Globus pallidus (tissue), 1 donor: ENCODE results near the gene PSMD13.

Experiments
- DNase-seq: peaks from one replicate; pipeline ENCODE4 v3.0.0-alpha.2; 2015; ENCODE audit warnings: low spot score

Gene PSMD13

DNA sequence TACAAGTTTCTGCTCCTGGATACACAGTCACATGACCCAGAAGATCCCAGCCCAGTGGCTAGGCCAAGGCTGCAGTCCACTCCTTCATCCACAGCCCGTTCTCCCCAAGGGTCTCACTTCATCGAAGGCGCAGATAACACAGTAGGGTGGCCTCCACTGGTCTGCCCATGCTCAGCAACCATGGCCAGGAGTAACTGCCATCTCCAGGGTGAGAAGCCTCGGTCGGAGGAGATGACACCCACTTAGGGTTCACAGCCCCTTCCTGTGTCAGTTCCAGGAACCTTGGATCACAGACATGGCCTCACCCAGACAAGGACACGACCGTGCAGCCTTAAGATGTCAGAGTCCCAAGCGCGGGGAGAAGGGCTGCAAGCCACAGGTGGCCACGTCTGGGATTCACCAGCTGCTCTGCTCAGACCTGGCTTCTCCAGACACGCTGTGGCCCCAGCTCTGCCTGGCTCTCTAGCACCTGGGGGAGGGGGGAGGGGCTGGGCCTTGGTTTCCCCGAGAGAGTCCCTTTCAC lies 32.1 kb upstream of the PSMD13 start:
- no peak for DNase-seq

DNA sequence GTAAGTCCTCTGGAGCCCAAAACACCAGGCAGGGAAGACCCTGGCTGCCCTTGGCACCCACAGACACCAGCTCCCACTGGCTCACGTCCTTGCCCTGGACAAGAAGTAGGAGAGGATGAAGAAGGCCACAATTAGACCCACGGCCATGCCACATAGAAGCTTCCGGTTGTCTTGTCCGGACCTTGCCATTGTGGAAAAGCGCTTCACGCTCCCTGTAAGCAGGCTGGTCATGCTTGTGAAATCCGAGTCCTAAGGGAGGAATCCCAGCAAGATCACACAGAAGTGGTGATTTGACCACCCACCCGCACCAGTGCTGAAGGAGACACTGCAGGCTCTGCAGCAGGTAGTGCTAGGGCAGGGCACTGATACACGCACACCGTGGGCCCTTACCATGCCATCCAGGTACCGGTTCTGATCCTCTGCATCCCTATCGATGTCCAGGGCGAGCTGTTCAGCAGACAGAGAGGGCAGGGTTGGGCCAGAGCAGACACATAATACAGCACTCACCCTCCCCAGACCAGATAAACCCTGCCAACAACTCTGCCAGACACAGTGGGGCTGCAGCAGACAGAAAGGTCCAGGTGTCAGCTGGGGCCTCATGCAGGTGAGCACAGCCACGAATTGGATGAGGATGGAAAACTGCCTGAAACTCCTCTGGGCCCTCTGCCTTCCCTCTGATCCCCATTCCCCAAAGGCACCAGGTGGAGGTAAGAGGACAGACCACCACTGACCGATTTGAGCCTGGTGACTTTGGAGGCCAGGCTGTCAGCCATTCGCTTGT lies 31.4 kb upstream of the PSMD13 start:
- no peak for DNase-seq

DNA sequence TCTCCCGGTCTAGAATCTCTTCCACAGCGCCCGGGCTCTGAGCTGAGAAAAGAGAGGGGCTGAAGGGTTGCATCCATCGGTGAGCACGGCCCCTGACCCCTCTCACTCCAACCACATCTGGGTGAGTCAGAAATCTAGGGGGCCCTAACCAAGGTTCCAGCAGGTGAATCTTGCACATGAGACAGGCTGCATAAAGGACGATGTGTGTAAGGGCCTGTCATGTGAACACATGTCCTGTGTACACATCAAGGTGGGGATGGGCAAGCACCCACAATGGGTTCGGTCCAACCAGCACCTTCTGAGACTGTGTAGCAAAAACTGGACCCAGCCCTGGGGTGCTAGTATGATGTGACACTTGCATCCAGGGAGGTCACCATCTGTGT lies 30.8 kb upstream of the PSMD13 start:
- DNase-seq, result no peak

DNA sequence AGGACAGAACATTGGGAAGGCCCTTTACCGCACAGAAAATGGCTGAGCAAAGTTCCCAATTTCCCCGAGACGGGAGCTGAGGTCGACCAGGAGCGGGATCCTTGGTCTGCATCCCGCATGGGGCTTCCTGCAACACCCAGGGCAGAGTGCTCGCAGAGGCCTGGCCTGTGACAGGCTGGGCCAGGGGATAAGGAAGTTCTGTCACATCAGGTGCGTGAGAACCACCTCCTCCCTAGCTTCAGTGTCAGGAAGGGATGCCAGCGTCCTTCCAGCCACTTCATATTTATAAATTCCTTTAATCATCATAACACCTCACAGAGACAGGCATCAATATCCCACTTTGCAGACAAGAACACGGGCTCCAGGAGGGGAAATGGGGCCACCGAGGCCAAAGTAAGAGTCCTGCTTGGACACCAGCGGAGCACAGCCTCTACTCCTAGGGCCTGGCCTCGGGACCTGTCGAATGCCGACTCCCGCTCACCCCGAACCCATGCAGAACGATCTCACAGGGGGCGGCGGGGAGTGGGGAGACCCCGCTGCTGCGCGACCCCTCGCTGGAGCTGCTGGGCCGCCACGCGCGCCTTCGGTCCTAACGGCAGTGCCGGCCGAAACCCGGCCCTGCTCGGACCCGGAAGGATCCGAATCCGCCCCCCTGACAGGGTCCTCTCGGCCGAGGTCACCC lies 30.1 kb upstream of the PSMD13 start:
- DNase-seq, result no peak

GRCh38 chr11:207208-207862 lies 29.4 kb upstream of the PSMD13 start, which contains the start of the genes BET1L and RIC8A:
Gene BET1L, minus strand, starts transcription at chr11:207399. Its CDS starts 78 bp downstream, at chr11:207321.
Gene RIC8A, plus strand, starts transcription at chr11:207708. Its CDS starts 1,147 bp downstream, at chr11:208855.
- DNase-seq, result peak; percentile 97

DNA sequence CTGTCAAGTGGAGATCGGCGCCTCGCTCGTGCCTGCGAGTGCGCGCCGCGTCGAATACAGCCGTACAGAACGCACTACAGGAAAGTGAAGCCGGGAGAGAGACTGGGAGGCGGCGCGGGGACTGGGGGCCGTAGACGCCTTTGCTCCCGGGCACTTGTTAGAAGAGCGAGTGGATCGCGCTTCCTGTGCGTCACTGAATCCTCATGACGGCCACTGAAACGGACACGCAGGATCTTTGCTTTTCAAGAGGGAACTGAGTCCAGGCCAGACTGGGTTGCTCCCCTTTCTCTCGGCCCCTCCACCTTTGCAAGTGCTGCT lies 29.0 kb upstream of the PSMD13 start:
- peak; percentile 46 for DNase-seq

GRCh38 chr11:208181-208916 lies 28.4 kb upstream of the PSMD13 start:
- DNase-seq, result peak; percentile 65

DNA sequence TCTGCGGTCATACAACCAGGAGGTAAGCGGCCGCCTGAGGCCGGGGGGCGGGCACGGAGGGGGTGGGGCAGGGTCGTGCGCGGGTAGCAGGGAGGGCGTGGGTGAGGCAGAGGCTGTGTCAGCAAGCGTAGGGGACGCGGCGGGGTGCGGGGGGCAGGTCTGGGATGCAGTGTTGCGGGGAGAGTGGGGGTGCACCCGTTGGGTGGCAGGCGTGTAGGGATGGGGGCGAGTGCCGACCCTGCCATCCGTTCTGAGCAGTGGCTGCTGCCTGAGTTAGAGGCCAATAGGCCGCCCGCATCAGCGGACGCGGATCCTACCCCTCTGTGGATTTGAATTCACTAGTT lies 27.9 kb upstream of the PSMD13 start:
- DNase-seq, result no peak

- DNase-seq, result no peak
Measured at GRCh38 chr11:209275-210121, 27.3 kb upstream of the PSMD13 start.

GRCh38 chr11:210122-210802 lies 26.5 kb upstream of the PSMD13 start:
- no peak for DNase-seq

DNA sequence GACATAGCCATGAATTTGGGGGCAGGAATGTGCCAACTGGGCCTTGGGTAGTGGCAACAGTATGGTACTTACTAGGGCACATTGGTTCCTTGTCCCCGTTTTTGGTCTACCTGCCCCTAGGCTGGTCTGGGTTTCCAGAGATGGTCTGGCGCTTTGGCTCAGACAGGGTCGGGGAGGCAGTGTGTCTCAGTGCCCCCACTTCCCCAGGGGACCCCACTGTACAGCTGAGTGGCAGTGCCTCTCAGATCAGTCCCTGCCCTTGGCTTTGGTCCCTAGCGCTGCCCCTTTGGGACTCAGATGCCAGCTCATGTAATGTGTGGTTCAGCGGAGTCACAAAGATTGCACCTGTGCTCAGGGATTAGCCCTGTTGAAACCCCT lies 26.0 kb upstream of the PSMD13 start:
- no peak for DNase-seq

DNA sequence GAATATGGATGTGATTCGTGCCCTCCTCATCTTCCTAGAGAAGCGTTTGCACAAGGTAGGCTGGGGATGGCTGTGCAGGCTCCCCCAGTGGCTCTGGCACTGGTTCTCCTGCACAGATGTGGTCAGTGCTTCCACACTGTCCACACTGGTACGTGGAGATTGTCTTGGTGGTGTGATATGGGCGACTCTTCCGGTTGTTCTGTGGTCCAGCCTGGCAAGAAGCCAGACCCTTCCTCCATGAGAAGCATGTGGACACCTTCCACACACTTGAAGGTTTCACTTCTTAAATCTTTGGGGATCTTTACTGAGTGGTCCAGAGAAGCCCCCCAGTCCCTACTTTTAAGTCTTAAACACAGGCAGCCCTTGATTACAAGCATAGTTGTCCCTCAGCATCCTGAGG lies 25.5 kb upstream of the PSMD13 start:
- no peak for DNase-seq

- no peak for DNase-seq
Measured at GRCh38 chr11:211741-212140, 25.0 kb upstream of the PSMD13 start.

DNA sequence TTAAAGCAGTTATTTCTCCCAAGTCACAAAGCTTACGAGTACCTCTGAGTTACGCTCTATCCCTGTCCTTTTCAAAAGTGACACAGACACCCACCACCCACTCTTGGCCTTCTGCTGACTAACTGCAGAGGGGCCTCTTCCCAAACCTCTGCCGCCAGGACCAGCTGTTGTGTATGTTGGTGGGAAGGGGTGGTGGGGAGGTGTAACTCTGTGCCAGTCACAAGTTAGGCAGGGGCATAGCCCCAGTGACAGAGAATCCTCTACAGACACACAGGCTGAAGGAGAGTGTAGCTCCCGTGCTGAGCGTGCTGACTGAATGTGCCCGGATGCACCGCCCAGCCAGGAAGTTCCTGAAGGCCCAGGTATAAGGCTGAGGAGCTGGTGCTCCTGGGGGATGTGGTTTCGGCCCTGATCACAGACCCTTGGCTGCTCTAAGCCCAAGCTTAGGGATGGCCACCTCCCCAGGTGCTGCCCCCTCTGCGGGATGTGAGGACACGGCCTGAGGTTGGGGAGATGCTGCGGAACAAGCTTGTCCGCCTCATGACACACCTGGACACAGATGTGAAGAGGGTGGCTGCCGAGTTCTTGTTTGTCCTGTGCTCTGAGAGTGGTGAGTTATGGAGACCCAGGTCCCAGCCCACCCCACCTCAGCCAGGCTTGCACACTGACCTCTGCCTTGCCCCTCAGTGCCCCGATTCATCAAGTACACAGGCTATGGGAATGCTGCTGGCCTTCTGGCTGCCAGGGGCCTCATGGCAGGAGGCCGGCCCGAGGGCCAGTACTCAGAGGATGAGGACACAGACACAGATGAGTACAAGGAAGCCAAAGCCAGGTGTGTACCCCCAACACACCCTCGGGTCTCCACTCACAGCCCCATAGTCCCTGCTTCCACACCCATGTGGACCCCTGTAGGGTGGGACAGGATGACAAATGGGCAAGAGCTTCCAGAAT lies 24.4 kb upstream of the PSMD13 start:
- no peak for DNase-seq

- DNase-seq, result no peak
Measured at GRCh38 chr11:213111-213510, 23.7 kb upstream of the PSMD13 start.

- DNase-seq, result no peak
Measured at GRCh38 chr11:214083-214482, 22.7 kb upstream of the PSMD13 start.

- no peak for DNase-seq
Measured at GRCh38 chr11:215581-216037, 21.2 kb upstream of the PSMD13 start.

DNA sequence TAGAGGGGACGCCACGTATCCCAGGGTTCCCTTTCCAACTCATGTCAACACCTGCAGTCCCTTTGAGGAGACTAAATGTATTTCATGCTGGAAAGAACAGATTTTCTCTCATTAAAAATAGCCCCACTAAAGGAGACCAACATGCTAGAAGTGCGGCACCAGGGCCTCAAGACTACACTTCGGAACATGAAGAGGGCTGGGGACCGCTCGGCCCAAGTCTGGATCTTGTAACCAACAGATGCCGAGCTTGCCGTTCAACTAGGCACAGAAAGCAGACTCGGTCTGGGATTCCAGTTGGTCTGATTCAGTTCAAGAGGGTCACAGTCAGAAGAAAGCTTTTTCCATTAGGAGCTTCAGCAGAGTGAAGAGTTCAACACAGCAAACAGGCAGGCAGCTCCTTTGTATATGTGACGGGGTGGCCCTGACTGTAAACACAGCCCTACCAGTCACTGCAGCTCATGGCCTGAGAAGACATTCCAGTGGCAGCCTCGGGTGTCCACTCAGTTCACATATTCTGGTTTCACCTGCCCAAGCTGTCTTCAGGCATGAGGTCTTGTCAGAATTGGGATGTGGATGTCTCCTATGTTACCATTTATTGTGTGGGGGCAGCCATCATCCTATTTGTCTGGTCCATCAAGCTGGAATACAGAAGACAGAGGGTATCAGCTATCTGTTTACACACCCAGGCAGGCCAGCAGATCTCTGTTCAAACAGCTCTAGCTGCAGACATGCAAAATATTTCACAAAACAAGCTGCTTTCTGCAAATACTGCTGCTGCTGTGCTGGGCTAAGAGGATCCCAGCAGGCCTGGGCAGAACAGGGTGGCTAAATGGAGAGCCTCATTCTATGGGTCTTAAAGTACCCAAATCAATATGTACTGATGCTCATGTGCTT lies 20.4 kb upstream of the PSMD13 start:
- DNase-seq, result no peak

GRCh38 chr11:217704-218103 lies 19.1 kb upstream of the PSMD13 start:
- DNase-seq, result no peak
